ENCODE data around the gene PPIL3.
"Not testable (repeated sequence)": the region's sequence is repeated elsewhere in the genome, so short reads cannot be mapped to it uniquely, and the experiment has no call there.

Gene PPIL3

GRCh38 chr2:200888704-200889625 is at the start of gene PPIL3, which contains the start of gene NIF3L1:
TSS of gene PPIL3 (minus strand) at chr2:200889077. CDS start at chr2:200887615, 1,462 bp downstream.
TSS of gene NIF3L1 (plus strand) at chr2:200889371. CDS start at chr2:200891944, 2,573 bp downstream.
- peak; percentile 95 to 98 for DNase-seq (ENCODE audit: low read depth in 2 of 2)

GRCh38 chr2:200930947-200931626 is 42.2 kb upstream of the PPIL3 start:
- no peak for DNase-seq (ENCODE audit: low read depth in 2 of 2)

- no peak for DNase-seq (ENCODE audit: low read depth in 2 of 2)
Measured at GRCh38 chr2:200929334-200930249, 40.7 kb upstream of the PPIL3 start.

- no peak for DNase-seq (ENCODE audit: low read depth in 2 of 2)
Measured at GRCh38 chr2:200922439-200922838, 33.6 kb upstream of the PPIL3 start.

GRCh38 chr2:200913654-200914053 is 24.8 kb upstream of the PPIL3 start:
- no peak for DNase-seq (ENCODE audit: low read depth in 2 of 2)

- DNase-seq (ENCODE audit: low read depth in 2 of 2), result no peak
Measured at GRCh38 chr2:200909958-200910357, 21.1 kb upstream of the PPIL3 start.

- DNase-seq (ENCODE audit: low read depth in 2 of 2), result peak; percentile 23 to 26
Measured at GRCh38 chr2:200905618-200906296, 16.9 kb upstream of the PPIL3 start.

- DNase-seq (ENCODE audit: low read depth in 2 of 2), result peak; percentile 37 to 38
Measured at GRCh38 chr2:200901459-200902072, 12.7 kb upstream of the PPIL3 start.

GRCh38 chr2:200899482-200899881 is 10.6 kb upstream of the PPIL3 start:
- DNase-seq (ENCODE audit: low read depth in 2 of 2), result no peak

GRCh38 chr2:200881715-200882249 is 7.1 kb downstream of the PPIL3 start:
- not testable (repeated sequence) for DNase-seq (ENCODE audit: low read depth in 2 of 2)

- DNase-seq (ENCODE audit: low read depth in 2 of 2), result no peak
Measured at GRCh38 chr2:200878289-200878880, 10.5 kb downstream of the PPIL3 start.

GRCh38 chr2:200877443-200877842 is 11.4 kb downstream of the PPIL3 start:
- no peak for DNase-seq (ENCODE audit: low read depth in 2 of 2)

- no peak for DNase-seq (ENCODE audit: low read depth in 2 of 2)
Measured at GRCh38 chr2:200873560-200873959, 15.3 kb downstream of the PPIL3 start.

GRCh38 chr2:200871151-200871550 is 17.7 kb downstream of the PPIL3 start:
- no peak for DNase-seq (ENCODE audit: low read depth in 2 of 2)

GRCh38 chr2:200869014-200869413 is 19.9 kb downstream of the PPIL3 start:
- DNase-seq (ENCODE audit: low read depth in 2 of 2), result no peak

GRCh38 chr2:200864176-200865034 is 24.5 kb downstream of the PPIL3 start, which contains the start of gene CLK1:
TSS of gene CLK1 (minus strand) at chr2:200864658. CDS start at chr2:200861862, 2,796 bp downstream.
- peak; percentile 96 for DNase-seq (ENCODE audit: low read depth in 2 of 2)

GRCh38 chr2:200863782-200864175 is 25.1 kb downstream of the PPIL3 start:
- DNase-seq (ENCODE audit: low read depth in 2 of 2), result peak in 1 of 2 donors; percentile 8

- DNase-seq (ENCODE audit: low read depth in 2 of 2), result peak; percentile 48 to 49
Measured at GRCh38 chr2:200862532-200863000, 26.3 kb downstream of the PPIL3 start.

All from stimulated activated CD8-positive, alpha-beta memory T cell treated with anti-CD3 and anti-CD28 coated beads, Interleukin-15, amount 100 ng/mL, for 48 hours (primary cell).